Myocyte (in vitro differentiated cells): ENCODE measurements around the gene CCDC196. TPM values are rescaled to one million over a fixed set of nuclear protein-coding genes. Genes with fewer than 3 reads are reported as not detected.

Experiments used
- total RNA-seq: library from RNA; depleted of rRNA; stranded (reverse); fragments of >200 nt; gene quantifications from 2 replicates; pipeline ENCODE4 v1.2.3, GENCODE V29; 2014

Gene CCDC196
- total RNA-seq, 1 donor from 2014 or later = not detected

Other genes starting within 250 kb of the CCDC196 start
- gene GPHN, start 21.8 kb downstream of the CCDC196 start, total RNA-seq = 6.0 and 7.3 TPM in 2 replicates